ENCODE results near the gene GRM4. TPM values are rescaled to one million over a fixed set of nuclear protein-coding genes. Genes with fewer than 3 reads are reported as not detected.
"Not testable (repeated sequence)": the region's sequence is repeated elsewhere in the genome, so short reads cannot be mapped to it uniquely, and the experiment has no call there.

Gene GRM4
- total RNA-seq, 2 donors from 2014 or later = not detected

DNA sequence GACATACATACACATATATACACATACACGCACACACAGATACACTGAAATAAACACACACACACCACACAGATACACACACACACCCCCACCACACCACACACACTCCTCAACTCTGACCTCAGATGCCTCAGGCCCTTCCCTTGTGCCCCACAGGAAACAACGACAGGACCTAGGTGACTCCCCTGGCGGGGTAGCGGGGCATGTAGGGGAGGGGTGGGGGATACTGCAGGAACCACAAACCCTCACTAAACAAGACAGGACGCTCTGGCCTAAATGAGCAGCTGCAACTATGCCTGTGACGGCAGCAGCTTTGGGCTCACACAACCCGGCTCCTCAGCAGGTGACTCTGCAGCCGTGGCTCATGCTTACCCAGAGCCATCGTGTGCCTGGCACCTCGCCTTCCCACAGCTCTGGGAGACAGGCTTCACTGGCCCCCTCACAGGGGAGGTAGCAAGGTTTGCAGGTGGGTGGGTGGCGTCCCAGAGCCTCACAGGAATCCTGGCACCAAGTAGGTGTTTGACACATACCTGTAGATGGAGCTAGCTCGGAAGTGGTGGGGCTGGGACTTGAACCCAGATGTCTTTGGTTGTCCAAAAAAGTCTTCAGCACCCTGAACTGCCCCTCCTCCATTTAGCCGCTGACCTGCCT, 100.8 kb downstream of the GRM4 start:
- H3K36me3 ChIP-seq = no peaks in the 10 kb centered on the region
- DNase-seq (ENCODE audit: low spot score) = no peak
- no peak for ATAC-seq (ENCODE audit: insufficient number of reproducible peaks, low FRiP score, low read depth)
- no peaks in the 10 kb centered on the region for H3K4me1 ChIP-seq (ENCODE audit: control insufficient read depth in 1 of 2, low read depth in 2 of 2)
- no peaks in the 10 kb centered on the region for H3K9me3 ChIP-seq
- H3K27ac ChIP-seq = no peak overlapping the region
- H3K27me3 ChIP-seq (replicated peaks; ENCODE audit: insufficient read depth) = no peaks in the 10 kb centered on the region
- H3K4me3 ChIP-seq = no peak overlapping the region
- TF ChIP-seq, protein P1, sequence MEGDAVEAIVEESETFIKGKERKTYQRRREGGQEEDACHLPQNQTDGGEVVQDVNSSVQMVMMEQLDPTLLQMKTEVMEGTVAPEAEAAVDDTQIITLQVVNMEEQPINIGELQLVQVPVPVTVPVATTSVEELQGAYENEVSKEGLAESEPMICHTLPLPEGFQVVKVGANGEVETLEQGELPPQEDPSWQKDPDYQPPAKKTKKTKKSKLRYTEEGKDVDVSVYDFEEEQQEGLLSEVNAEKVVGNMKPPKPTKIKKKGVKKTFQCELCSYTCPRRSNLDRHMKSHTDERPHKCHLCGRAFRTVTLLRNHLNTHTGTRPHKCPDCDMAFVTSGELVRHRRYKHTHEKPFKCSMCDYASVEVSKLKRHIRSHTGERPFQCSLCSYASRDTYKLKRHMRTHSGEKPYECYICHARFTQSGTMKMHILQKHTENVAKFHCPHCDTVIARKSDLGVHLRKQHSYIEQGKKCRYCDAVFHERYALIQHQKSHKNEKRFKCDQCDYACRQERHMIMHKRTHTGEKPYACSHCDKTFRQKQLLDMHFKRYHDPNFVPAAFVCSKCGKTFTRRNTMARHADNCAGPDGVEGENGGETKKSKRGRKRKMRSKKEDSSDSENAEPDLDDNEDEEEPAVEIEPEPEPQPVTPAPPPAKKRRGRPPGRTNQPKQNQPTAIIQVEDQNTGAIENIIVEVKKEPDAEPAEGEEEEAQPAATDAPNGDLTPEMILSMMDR (IDR thresholded peaks at IDR 0.05) = no peak

DNA sequence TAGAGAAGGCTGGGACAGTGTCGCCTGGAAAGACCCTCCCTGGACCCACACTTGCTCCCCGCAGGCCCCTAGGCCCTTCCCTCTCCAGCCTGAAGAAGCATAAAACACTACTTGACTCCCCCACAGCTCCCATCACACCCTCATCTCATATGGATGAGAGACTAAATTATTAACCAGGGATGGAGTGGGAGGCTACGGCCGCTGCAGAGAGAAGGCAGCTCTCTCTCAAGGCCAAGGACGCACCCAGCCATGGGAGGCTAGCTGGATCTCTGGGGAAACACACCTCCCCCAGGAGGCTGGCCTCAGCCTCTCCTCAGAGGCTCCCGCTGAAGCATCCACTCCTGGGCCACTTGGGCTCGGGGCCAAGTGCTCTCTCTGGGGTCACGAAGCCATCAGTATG, 102.5 kb downstream of the GRM4 start:
- Histone ChIP-seq H3K9me3 (no peaks in the 10 kb centered on the region), H3K27ac (no peak overlapping the region), H3K4me3 (no peak overlapping the region), H3K27me3 (replicated peaks; ENCODE audit: insufficient read depth) (no peaks in the 10 kb centered on the region), H3K4me1 (ENCODE audit: control insufficient read depth in 1 of 2, low read depth in 2 of 2) (no peaks in the 10 kb centered on the region), H3K36me3 (no peaks in the 10 kb centered on the region)
- TF ChIP-seq, protein P1 (IDR thresholded peaks at IDR 0.05) = no peak
- no peak for ATAC-seq (ENCODE audit: insufficient number of reproducible peaks, low FRiP score, low read depth)
- DNase-seq (ENCODE audit: low spot score) = no peak

DNA sequence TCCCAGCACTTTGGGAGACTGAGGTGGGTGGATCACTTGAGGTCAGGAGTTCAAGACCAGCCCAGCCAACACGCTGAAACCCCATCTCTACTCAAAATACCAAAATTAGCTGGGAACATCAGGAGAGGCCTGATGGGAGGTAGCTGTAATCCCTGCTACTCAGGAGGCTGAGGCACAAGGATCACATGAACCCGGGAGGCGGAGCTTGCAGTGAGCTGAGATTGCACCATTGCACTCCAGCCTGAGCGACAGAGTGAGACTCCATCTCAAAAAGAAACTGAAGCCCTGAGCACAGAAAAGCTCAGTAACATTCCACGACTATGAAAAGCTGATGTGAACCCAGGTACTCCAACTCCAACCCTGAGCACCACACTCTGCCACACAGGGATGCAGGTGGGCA, 103.9 kb downstream of the GRM4 start:
- not testable (repeated sequence) for H3K4me1 ChIP-seq (ENCODE audit: control insufficient read depth in 1 of 2, low read depth in 2 of 2); H3K36me3 ChIP-seq; H3K9me3 ChIP-seq; ATAC-seq (ENCODE audit: insufficient number of reproducible peaks, low FRiP score, low read depth); H3K27ac ChIP-seq; DNase-seq (ENCODE audit: low spot score); H3K4me3 ChIP-seq; H3K27me3 ChIP-seq (replicated peaks; ENCODE audit: insufficient read depth)

DNA sequence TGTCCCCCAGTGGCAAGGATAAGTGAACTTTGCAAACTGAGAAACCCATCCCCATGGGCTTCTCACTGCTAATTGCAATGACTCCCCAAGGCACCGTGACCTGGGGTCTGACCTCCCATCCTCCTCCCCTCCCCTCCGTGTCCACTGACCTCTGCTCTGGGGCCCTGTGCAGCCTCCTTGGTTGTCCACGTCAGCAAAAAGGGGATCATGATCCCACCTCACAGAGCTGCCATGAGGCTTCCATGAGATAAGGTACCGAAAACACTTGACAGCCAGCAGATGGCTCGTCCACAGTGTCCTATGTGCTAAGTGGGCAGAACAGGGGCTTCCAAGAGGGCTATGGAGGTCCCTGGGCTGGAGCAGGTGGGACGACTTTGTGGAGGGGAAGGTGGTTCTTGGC, 104.5 kb downstream of the GRM4 start:
- no peak overlapping the region for H3K4me3 ChIP-seq
- no peaks in the 10 kb centered on the region for H3K9me3 ChIP-seq
- H3K4me1 ChIP-seq (ENCODE audit: control insufficient read depth in 1 of 2, low read depth in 2 of 2) = no peaks in the 10 kb centered on the region
- DNase-seq (ENCODE audit: low spot score) (no peak), ATAC-seq (ENCODE audit: insufficient number of reproducible peaks, low FRiP score, low read depth) (no peak)
- H3K27me3 ChIP-seq (replicated peaks; ENCODE audit: insufficient read depth) = no peaks in the 10 kb centered on the region
- no peaks in the 10 kb centered on the region for H3K36me3 ChIP-seq
- TF ChIP-seq, protein P1 (IDR thresholded peaks at IDR 0.05) = no peak
- H3K27ac ChIP-seq = no peak overlapping the region

DNA sequence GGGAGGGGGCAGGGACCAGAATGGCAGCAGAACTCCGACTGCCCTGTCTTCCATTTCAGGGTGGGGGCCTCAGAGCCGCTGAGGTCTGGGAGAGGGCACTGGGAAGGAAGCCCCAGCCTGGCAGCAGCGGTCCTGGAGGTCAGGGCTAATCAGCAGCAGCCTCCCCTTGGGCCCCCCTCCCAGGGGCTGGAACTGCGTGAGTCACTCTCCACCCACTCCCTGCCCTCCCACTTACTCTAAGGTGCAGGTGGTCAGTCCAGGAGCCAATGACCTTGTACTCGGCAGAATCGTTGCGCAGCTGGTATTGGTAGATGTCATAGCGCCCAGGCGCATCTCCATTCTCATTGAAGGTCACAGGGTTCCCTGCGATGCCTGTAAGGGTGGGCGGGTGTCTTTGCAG, 105.9 kb downstream of the GRM4 start:
- Histone ChIP-seq H3K36me3 (no peaks in the 10 kb centered on the region), H3K9me3 (no peaks in the 10 kb centered on the region), H3K27me3 (replicated peaks; ENCODE audit: insufficient read depth) (no peaks in the 10 kb centered on the region), H3K27ac (no peak overlapping the region), H3K4me1 (ENCODE audit: control insufficient read depth in 1 of 2, low read depth in 2 of 2) (no peaks in the 10 kb centered on the region), H3K4me3 (no peak overlapping the region)
- ATAC-seq (ENCODE audit: insufficient number of reproducible peaks, low FRiP score, low read depth) (no peak), DNase-seq (ENCODE audit: low spot score) (no peak)
- TF ChIP-seq, protein P1 (IDR thresholded peaks at IDR 0.05) = no peak

DNA sequence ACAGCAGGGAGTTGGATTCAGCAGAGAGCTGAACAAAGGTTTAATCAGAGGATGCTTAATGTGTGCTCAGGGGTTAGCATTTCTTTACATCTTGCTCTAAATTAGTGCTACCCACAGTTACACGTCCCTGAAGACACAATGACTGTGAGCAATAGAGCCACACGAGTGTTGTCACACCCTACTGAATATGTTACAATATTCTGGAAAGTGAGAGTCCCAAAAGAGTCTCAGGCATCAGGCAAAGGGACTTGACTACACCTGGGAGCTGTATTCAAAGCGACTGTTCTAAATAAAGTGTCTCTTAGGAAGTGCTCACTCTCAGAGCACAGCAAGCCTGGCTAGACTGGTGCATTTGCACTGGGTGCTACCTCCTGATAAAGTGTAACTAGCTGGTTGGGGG, 108.7 kb downstream of the GRM4 start:
- TF ChIP-seq, protein P1 (IDR thresholded peaks at IDR 0.05) = no peak
- H3K36me3 ChIP-seq = no peaks in the 10 kb centered on the region
- DNase-seq (ENCODE audit: low spot score) (no peak), ATAC-seq (ENCODE audit: insufficient number of reproducible peaks, low FRiP score, low read depth) (no peak)
- no peaks in the 10 kb centered on the region for H3K27me3 ChIP-seq (replicated peaks; ENCODE audit: insufficient read depth)
- H3K4me3 ChIP-seq = no peak overlapping the region
- H3K27ac ChIP-seq = no peak overlapping the region
- no peaks in the 10 kb centered on the region for H3K4me1 ChIP-seq (ENCODE audit: control insufficient read depth in 1 of 2, low read depth in 2 of 2)
- no peaks in the 10 kb centered on the region for H3K9me3 ChIP-seq

Data from thoracic aorta (tissue), 2 donors.